Astrocyte (in vitro differentiated cells and primary cell): Measurements from ENCODE around the gene ADH7. TPM values are rescaled to one million over a fixed set of nuclear protein-coding genes. Genes with fewer than 3 reads are reported as not detected.
"Not testable (repeated sequence)": the region's sequence is repeated elsewhere in the genome, so short reads cannot be mapped to it uniquely, and the experiment has no call there.

Source experiments
- DNase-seq: peaks from one replicate; pipeline ENCODE4 v3.0.0-alpha.2; 2010; ENCODE audit warnings: low read depth
- FAIRE-seq: peaks from 2 replicates; lab custom pipeline; 2011; peaks lifted over from hg19 to GRCh38; lab: Jason Lieb, UNC
- H2AFZ ChIP-seq: 2 replicates; pipeline ENCODE4 v1.6.0; 2012; ENCODE audit warnings: low read depth, low read length, inconsistent platforms
- H3K27ac ChIP-seq: 2 replicates; pipeline ENCODE4 v1.5.1; 2011; ENCODE audit warnings: low read depth, low read length, inconsistent platforms
- H3K27me3 ChIP-seq: 2 replicates; pipeline ENCODE4 v1.6.0; 2011; ENCODE audit warnings: low read length, inconsistent platforms; ENCODE audit not compliant: insufficient read depth
- H3K36me3 ChIP-seq: 2 replicates; pipeline ENCODE4 v1.5.1; 2011; ENCODE audit warnings: low read length, inconsistent platforms; ENCODE audit not compliant: insufficient read depth
- H3K4me1 ChIP-seq: 2 replicates; pipeline ENCODE4 v1.5.1; 2011; ENCODE audit warnings: low read length, inconsistent platforms; ENCODE audit not compliant: insufficient read depth
- H3K4me2 ChIP-seq: 2 replicates; pipeline ENCODE4 v1.6.0; 2012; ENCODE audit warnings: low read length, inconsistent platforms
- H3K4me3 ChIP-seq: 2 replicates; pipeline ENCODE4 v1.5.1; 2011; ENCODE audit warnings: low read depth, mild to moderate bottlenecking, low read length, inconsistent platforms; ENCODE audit not compliant: insufficient read depth
- H3K79me2 ChIP-seq: 2 replicates; pipeline ENCODE4 v1.6.0; 2012; ENCODE audit warnings: mild to moderate bottlenecking, low read length, inconsistent platforms; ENCODE audit not compliant: insufficient read depth
- H3K9ac ChIP-seq: 2 replicates; pipeline ENCODE4 v1.6.0; 2012; ENCODE audit warnings: mild to moderate bottlenecking, low read length, inconsistent platforms
- H3K9me3 ChIP-seq: 2 replicates; pipeline ENCODE4 v1.5.1; 2012; ENCODE audit warnings: low read depth, mild to moderate bottlenecking, low read length, inconsistent platforms; ENCODE audit not compliant: insufficient read depth
- H4K20me1 ChIP-seq: 2 replicates; pipeline ENCODE4 v1.6.0; 2012; ENCODE audit warnings: low read length, inconsistent platforms; ENCODE audit not compliant: insufficient read depth
- H3K27ac Mint-ChIP-seq: one replicate; pipeline ENCODE4 v1.8.0; 2021; ENCODE audit warnings: mild to moderate bottlenecking, mixed read lengths; ENCODE audit not compliant: unreplicated experiment
- H3K27me3 Mint-ChIP-seq: one replicate; pipeline ENCODE4 v1.8.0; 2021; ENCODE audit warnings: low read depth, mixed read lengths; ENCODE audit not compliant: unreplicated experiment
- H3K36me3 Mint-ChIP-seq: one replicate; pipeline ENCODE4 v1.8.0; 2021; ENCODE audit warnings: low read depth, mixed read lengths; ENCODE audit not compliant: unreplicated experiment
- H3K4me1 Mint-ChIP-seq: one replicate; pipeline ENCODE4 v1.8.0; 2021; ENCODE audit warnings: low read depth, mixed read lengths; ENCODE audit not compliant: unreplicated experiment
- H3K4me3 Mint-ChIP-seq: one replicate; pipeline ENCODE4 v1.8.0; 2021; ENCODE audit warnings: mild to moderate bottlenecking, moderate library complexity, mixed read lengths; ENCODE audit not compliant: unreplicated experiment
- H3K9me3 Mint-ChIP-seq: one replicate; pipeline ENCODE4 v1.8.0; 2021; ENCODE audit warnings: mild to moderate bottlenecking, mixed read lengths; ENCODE audit not compliant: unreplicated experiment
- CTCF ChIP-seq: IDR thresholded peaks from 2 replicates; pipeline ENCODE4 v1.5.1; 2011; ENCODE audit warnings: low read depth, mild to moderate bottlenecking, inconsistent platforms, low read length, moderate library complexity; ENCODE audit not compliant: insufficient read depth
- EZH2 ChIP-seq: IDR thresholded peaks from 2 replicates; pipeline ENCODE4 v1.6.1; 2012; ENCODE audit warnings: mild to moderate bottlenecking, low read length, inconsistent platforms; ENCODE audit not compliant: insufficient read depth
- total RNA-seq: library from RNA; stranded (reverse); gene quantifications from 2 replicates; pipeline ENCODE4 v1.2.1, GENCODE V29; 2021

ADH7 gene
- total RNA-seq, 1 donor from 2014 or later = not detected

- no peaks in the 10 kb centered on the region for H3K4me1 ChIP-seq
- no peak overlapping the region for H3K4me3 Mint-ChIP-seq
- no peak for FAIRE-seq
- H3K27ac ChIP-seq = no peak overlapping the region
- no peaks in the 10 kb centered on the region for H3K9me3 Mint-ChIP-seq
- TF ChIP-seq CTCF (no peak), EZH2 (no peak)
- no peaks in the 10 kb centered on the region for H3K9me3 ChIP-seq
- H3K27ac Mint-ChIP-seq = no peak overlapping the region
- H2AFZ ChIP-seq = no peak overlapping the region
- no peak overlapping the region for H3K4me3 ChIP-seq
- no peak overlapping the region for H3K4me2 ChIP-seq
- peaks cover 2% of the 10 kb centered on the region for H3K4me1 Mint-ChIP-seq
- no peaks in the 10 kb centered on the region for H3K27me3 ChIP-seq
- H3K36me3 Mint-ChIP-seq = no peaks in the 10 kb centered on the region
- no peak for DNase-seq
- no peaks in the 10 kb centered on the region for H4K20me1 ChIP-seq
- no peaks in the 10 kb centered on the region for H3K27me3 Mint-ChIP-seq
- no peaks in the 10 kb centered on the region for H3K79me2 ChIP-seq
- H3K36me3 ChIP-seq = no peaks in the 10 kb centered on the region
- H3K9ac ChIP-seq = no peak overlapping the region
Measured at GRCh38 chr4:99430106-99430505, 5.0 kb downstream of the ADH7 start.

DNA sequence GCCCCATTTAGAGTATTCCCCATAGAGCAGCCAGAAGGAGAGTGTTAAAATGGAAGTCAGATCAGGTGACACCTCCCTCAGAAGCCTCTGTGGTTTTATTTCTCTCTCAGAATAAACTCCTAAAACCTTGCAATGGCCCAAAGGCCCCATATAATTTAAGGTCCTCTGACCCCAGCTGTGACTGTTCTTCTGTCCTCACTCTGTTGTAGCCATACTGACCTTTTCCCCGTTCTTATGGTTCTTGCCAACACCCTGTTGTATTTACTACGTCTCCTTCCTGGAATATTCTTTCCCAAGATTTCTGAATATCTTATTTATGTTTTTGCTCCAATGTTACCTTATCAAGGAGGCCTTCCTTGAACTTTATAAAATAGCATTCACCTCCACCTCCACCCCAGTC lies 18.0 kb downstream of the ADH7 start:
- Histone ChIP-seq H3K9ac (no peak overlapping the region), H3K36me3 (no peaks in the 10 kb centered on the region), H3K4me1 (no peaks in the 10 kb centered on the region), H3K4me2 (no peak overlapping the region), H3K4me3 (no peak overlapping the region), H3K27me3 (no peaks in the 10 kb centered on the region), H2AFZ (no peak overlapping the region), H3K9me3 (no peaks in the 10 kb centered on the region), H3K27ac (no peak overlapping the region), H3K79me2 (no peaks in the 10 kb centered on the region), H4K20me1 (no peaks in the 10 kb centered on the region)
- H3K4me1 Mint-ChIP-seq = no peaks in the 10 kb centered on the region
- no peaks in the 10 kb centered on the region for H3K9me3 Mint-ChIP-seq
- no peaks in the 10 kb centered on the region for H3K27me3 Mint-ChIP-seq
- no peak overlapping the region for H3K27ac Mint-ChIP-seq
- H3K4me3 Mint-ChIP-seq = no peak overlapping the region
- no peak for FAIRE-seq
- no peak for DNase-seq
- TF ChIP-seq CTCF (no peak), EZH2 (no peak)
- H3K36me3 Mint-ChIP-seq = no peaks in the 10 kb centered on the region

GRCh38 chr4:99415762-99416161 lies 19.4 kb downstream of the ADH7 start:
- H2AFZ ChIP-seq, H3K9me3 ChIP-seq, FAIRE-seq, H3K4me3 ChIP-seq, H3K36me3 Mint-ChIP-seq, H3K4me3 Mint-ChIP-seq, H3K79me2 ChIP-seq, H3K27ac ChIP-seq, H3K9ac ChIP-seq, H3K27ac Mint-ChIP-seq, H3K27me3 ChIP-seq, H3K27me3 Mint-ChIP-seq, DNase-seq, H3K4me1 ChIP-seq, H3K4me2 ChIP-seq, H3K9me3 Mint-ChIP-seq, H3K4me1 Mint-ChIP-seq, H4K20me1 ChIP-seq, H3K36me3 ChIP-seq: not testable (repeated sequence)

- not testable (repeated sequence) for H3K27ac Mint-ChIP-seq, H3K27me3 Mint-ChIP-seq, H3K9me3 ChIP-seq, H3K9ac ChIP-seq, H3K36me3 ChIP-seq, H3K27ac ChIP-seq, H3K79me2 ChIP-seq, H3K36me3 Mint-ChIP-seq, H2AFZ ChIP-seq, H4K20me1 ChIP-seq, H3K4me3 ChIP-seq, DNase-seq, H3K4me3 Mint-ChIP-seq, FAIRE-seq, H3K4me1 ChIP-seq, H3K4me1 Mint-ChIP-seq, H3K9me3 Mint-ChIP-seq, H3K27me3 ChIP-seq, H3K4me2 ChIP-seq
Measured at GRCh38 chr4:99414902-99415301, 20.2 kb downstream of the ADH7 start.
